H1 (cell line): ENCODE measurements around the gene BAX. TPM values are rescaled to one million over a fixed set of nuclear protein-coding genes. Genes with fewer than 3 reads are reported as not detected.
"Not testable (repeated sequence)": the region's sequence is repeated elsewhere in the genome, so short reads cannot be mapped to it uniquely, and the experiment has no call there.

ENCODE experiments used
- CTCF ChIA-PET: fragments of 300-600 bp; sonication (Branson Sonifier 250); formaldehyde crosslinking; loops from one replicate; lab custom pipeline; 2021; ENCODE audit not compliant: partially characterized antibody; lab: Charles Lee
- POLR2A ChIA-PET: fragments of 300-600 bp; sonication (Branson Sonifier 250); formaldehyde crosslinking; loops from one replicate; lab custom pipeline; 2021; ENCODE audit warnings: inconsistent platforms; ENCODE audit not compliant: partially characterized antibody; lab: Charles Lee
- DNase-seq, 2 experiments: peaks; one replicate each; pipeline versions ENCODE4 v3.0.0 to v3.0.0-alpha.2; 2010 to 2022; ENCODE audit warnings: low spot score in 2 of 2, low read depth in 1 of 2, mixed read lengths in 1 of 2
- FAIRE-seq: peaks from 2 replicates; lab custom pipeline; 2011; peaks lifted over from hg19 to GRCh38; lab: Jason Lieb, UNC
- H2AFZ ChIP-seq: 2 replicates; pipeline ENCODE4 v1.8.1; 2012; ENCODE audit warnings: low read length, inconsistent platforms
- H2AK5ac ChIP-seq: 2 replicates; pipeline ENCODE4 v1.6.1; 2013; ENCODE audit warnings: low read depth, low read length
- H2BK120ac ChIP-seq: replicated peaks from 2 replicates; pipeline ENCODE3; 2013; ENCODE audit warnings: low read depth, low read length, inconsistent platforms
- H2BK12ac ChIP-seq: 2 replicates; pipeline ENCODE4 v1.6.1; 2013; ENCODE audit warnings: low read depth, low read length
- H2BK15ac ChIP-seq: 2 replicates; pipeline ENCODE4 v1.6.1; 2013; ENCODE audit warnings: low read length
- H2BK20ac ChIP-seq: 2 replicates; pipeline ENCODE4 v1.6.1; 2013; ENCODE audit warnings: low read length
- H2BK5ac ChIP-seq: 2 replicates; pipeline ENCODE4 v1.6.1; 2013; ENCODE audit warnings: low read depth, low read length
- H3K14ac ChIP-seq: 2 replicates; pipeline ENCODE4 v1.6.1; 2013; ENCODE audit warnings: inconsistent platforms; ENCODE audit not compliant: insufficient read length
- H3K18ac ChIP-seq: 2 replicates; pipeline ENCODE4 v1.6.1; 2013; ENCODE audit warnings: low read length; ENCODE audit errors: extremely low read depth
- H3K23ac ChIP-seq: 2 replicates; pipeline ENCODE4 v1.6.1; 2013; ENCODE audit warnings: inconsistent platforms; ENCODE audit not compliant: insufficient read length
- H3K23me2 ChIP-seq: 2 replicates; pipeline ENCODE4 v1.6.1; 2013; ENCODE audit warnings: low read depth, low read length
- H3K27ac ChIP-seq: 2 replicates; pipeline ENCODE4 v1.6.1; 2011; ENCODE audit warnings: low read depth, low read length, inconsistent platforms
- H3K27me3 ChIP-seq, 4 experiments: replicated peaks in 1 of 4; 1 replicate in 1 of 4; 2 replicates in 3 of 4; pipeline versions ENCODE4 v1.6.1 to v1.8.1; 2011 to 2013; ENCODE audit warnings: low read length in 3 of 4, mild to moderate bottlenecking in 3 of 4, inconsistent platforms in 2 of 4, mixed read lengths in 2 of 4, moderate library complexity in 1 of 4; ENCODE audit not compliant: control insufficient read depth in 3 of 4, insufficient read depth in 3 of 4; ENCODE audit errors: extremely low read depth in 1 of 4
- H3K36me3 ChIP-seq, 4 experiments: 2 replicates each; pipeline versions ENCODE4 v1.6.1 to v1.8.1; 2011 to 2013; ENCODE audit warnings: mild to moderate bottlenecking in 4 of 4, low read length in 3 of 4, moderate library complexity in 2 of 4, control low read depth in 1 of 4, inconsistent platforms in 1 of 4; ENCODE audit not compliant: insufficient read depth in 4 of 4, control insufficient read depth in 2 of 4
- H3K4ac ChIP-seq: replicated peaks from 2 replicates; pipeline ENCODE3; 2013; ENCODE audit warnings: low read length, low read depth, mixed read lengths, inconsistent platforms; ENCODE audit not compliant: insufficient read length
- H3K4me1 ChIP-seq, 4 experiments: replicated peaks in 1 of 4; 1 replicate in 1 of 4; 2 replicates in 3 of 4; pipeline versions ENCODE4 v1.6.1 to v1.8.1; 2011 to 2013; ENCODE audit warnings: low read length in 3 of 4, inconsistent platforms in 2 of 4, mixed read lengths in 1 of 4; ENCODE audit not compliant: insufficient read depth in 4 of 4, control insufficient read depth in 3 of 4
- H3K4me2 ChIP-seq, 2 experiments: 2 replicates each; pipeline versions ENCODE4 v1.6.1 to v1.8.1; 2011 to 2013; ENCODE audit warnings: low read depth in 2 of 2, low read length in 2 of 2, control low read depth in 1 of 2, inconsistent platforms in 1 of 2, mild to moderate bottlenecking in 1 of 2; ENCODE audit not compliant: insufficient read depth in 1 of 2
- H3K4me3 ChIP-seq, 4 experiments: fragments of 200-600, 300-600 bp in 1 of 4; sonication (generic), shearing (Covaris generic), sonication (Bioruptor Twin) in 1 of 4; 2 replicates each; pipeline versions ENCODE4 v1.5.1 to v1.8.1; 2011 to 2016; ENCODE audit warnings: low read length in 4 of 4, low read depth in 3 of 4, control low read depth in 2 of 4, inconsistent platforms in 2 of 4, mild to moderate bottlenecking in 2 of 4, mixed read lengths in 1 of 4, moderate library complexity in 1 of 4; ENCODE audit not compliant: insufficient read depth in 2 of 4; ENCODE audit errors: extremely low read depth in 1 of 4
- H3K56ac ChIP-seq: replicated peaks from 2 replicates; pipeline ENCODE3; 2013; ENCODE audit warnings: low read depth, mild to moderate bottlenecking, mixed read lengths, low read length, inconsistent platforms; ENCODE audit not compliant: insufficient read length
- H3K79me1 ChIP-seq: 2 replicates; pipeline ENCODE4 v1.6.1; 2013; ENCODE audit warnings: low read depth, low read length, control low read depth
- H3K79me2 ChIP-seq, 2 experiments: 2 replicates each; pipeline versions ENCODE4 v1.6.1 to v1.8.1; 2012 to 2013; ENCODE audit warnings: low read length in 2 of 2, mild to moderate bottlenecking in 2 of 2, inconsistent platforms in 1 of 2; ENCODE audit not compliant: insufficient read depth in 2 of 2, control insufficient read depth in 1 of 2
- H3K9ac ChIP-seq, 4 experiments: replicated peaks in 1 of 4; 1 replicate in 1 of 4; 2 replicates in 3 of 4; pipeline versions ENCODE4 v1.6.1 to v1.8.1; 2011 to 2013; ENCODE audit warnings: low read depth in 3 of 4, low read length in 3 of 4, control low read depth in 2 of 4, mild to moderate bottlenecking in 2 of 4, moderate library complexity in 2 of 4, inconsistent platforms in 1 of 4; ENCODE audit errors: extremely low read depth in 1 of 4
- H3K9me3 ChIP-seq, 2 experiments: 2 replicates each; pipeline versions ENCODE4 v1.6.1 to v1.8.1; 2012 to 2013; ENCODE audit warnings: mild to moderate bottlenecking in 2 of 2, moderate library complexity in 2 of 2, control low read depth in 1 of 2, inconsistent platforms in 1 of 2, low read depth in 1 of 2, low read length in 1 of 2, mixed read lengths in 1 of 2; ENCODE audit not compliant: insufficient read depth in 2 of 2
- H4K20me1 ChIP-seq, 2 experiments: replicated peaks in 1 of 2; 2 replicates each; pipeline versions ENCODE3 to v1.8.1; 2011 to 2013; ENCODE audit warnings: inconsistent platforms in 2 of 2, low read length in 2 of 2, mild to moderate bottlenecking in 1 of 2; ENCODE audit not compliant: insufficient read depth in 2 of 2, control insufficient read depth in 1 of 2
- H4K5ac ChIP-seq: 2 replicates; pipeline ENCODE4 v1.6.1; 2013; ENCODE audit warnings: low read length, low read depth, mixed read lengths, inconsistent platforms; ENCODE audit not compliant: insufficient read length
- H4K8ac ChIP-seq: 2 replicates; pipeline ENCODE4 v1.8.0; 2013; ENCODE audit warnings: mild to moderate bottlenecking, moderate library complexity, low read length, inconsistent platforms; ENCODE audit not compliant: insufficient read depth; ENCODE audit errors: extremely low read depth
- H4K91ac ChIP-seq: replicated peaks from 2 replicates; pipeline ENCODE3; 2013; ENCODE audit warnings: low read length, mixed read lengths, inconsistent platforms; ENCODE audit not compliant: insufficient read length
- WGBS, 2 experiments: shearing (Covaris generic) in 1 of 2; methylation state at CpG; one replicate each; pipeline versions ENCODE4 v1.1.6 to v1.1.7; 2013 to 2015; ENCODE audit warnings: low lambda C conversion rate in 2 of 2, mixed read lengths in 2 of 2, inconsistent platforms in 1 of 2, low coverage in 1 of 2, missing lambda C conversion rate in 1 of 2; ENCODE audit not compliant: insufficient replicate concordance in 2 of 2, insufficient coverage in 1 of 2, insufficient read length in 1 of 2; ENCODE audit errors: extremely low coverage in 1 of 2, missing lambda C conversion rate in 1 of 2; 5-methylcytosine and 5-hydroxymethylcytosine counted together
- polyA plus RNA-seq, 7 experiments: library from polyadenylated mRNA; depleted of rRNA in 3 of 7; stranded (reverse) in 5 of 7; unstranded in 2 of 7; fragments of >200 nt in 5 of 7; fragments of 200-250 nt in 2 of 7; gene quantifications; 1 replicate in 5 of 7; 2 replicates in 1 of 7; 4 replicates in 1 of 7; pipeline versions ENCODE4 v1.2.1 to v1.2.3, GENCODE V29; 2011 to 2013; ENCODE audit warnings: missing spikeins in 2 of 7, mixed read lengths in 2 of 7
- total RNA-seq: library from RNA; stranded (reverse); fragmentation: NEBNext Ultra II Directional; extraction: Animal tissue kit (Norgen Biotek cat#: 25700); gene quantifications from 2 replicates; pipeline ENCODE4 v1.2.1, GENCODE V29; 2021

Gene BAX
- total and polyA plus RNA-seq, 2 of the 8 experiments (the other 6 are each of a cell fraction or from before 2014, with no cell fraction given) = 257 to 346 TPM

- H2BK5ac ChIP-seq, DNase-seq, H3K79me1 ChIP-seq, H3K23me2 ChIP-seq, H3K4me3 ChIP-seq, H2BK12ac ChIP-seq, H4K91ac ChIP-seq, H3K79me2 ChIP-seq, H4K5ac ChIP-seq, FAIRE-seq, H2AK5ac ChIP-seq, H3K14ac ChIP-seq, H4K20me1 ChIP-seq, H3K18ac ChIP-seq, H2BK15ac ChIP-seq, H3K27ac ChIP-seq, H2AFZ ChIP-seq, H3K9me3 ChIP-seq, H3K9ac ChIP-seq, H3K23ac ChIP-seq, H3K4me1 ChIP-seq, H2BK120ac ChIP-seq, H3K4ac ChIP-seq, H3K36me3 ChIP-seq, H3K4me2 ChIP-seq, H3K27me3 ChIP-seq, H3K56ac ChIP-seq, H4K8ac ChIP-seq, H2BK20ac ChIP-seq: not testable (repeated sequence)
- 87% methylated on average over 14 of the region's 17 CpGs; no CpG with 5 or more reads in 1 of the 2 experiments for WGBS, 2 experiments
- ChIA-PET CTCF (interaction anchor here (2.2 kb wide), 1 partner anchor 43 kb away, joined by 6 read pairs; no protein-coding TSS in a partner anchor), POLR2A (interaction anchor here (0.8 to 6.7 kb wide), 4 partner anchors 11 to 561 kb away, joined by 3 to 29 read pairs (median 4); partner anchors contain the start of gene FTL)
These were observed 27.0 kb upstream of the BAX start for GRCh38 chr19:48927692-48928091.
